Stimulated activated CD4-positive, alpha-beta T cell treated with anti-CD3 and anti-CD28 coated beads, TNF-alpha, amount 100 ng/mL, for 1 hour (primary cell): ENCODE results near the gene NOP14.

Experiments
- DNase-seq, 3 donors: peaks; one replicate each; pipeline ENCODE4 v3.0.0-alpha.2; 2020; ENCODE audit warnings: low read depth in 3 of 3, low spot score in 1 of 3

Gene NOP14

DNA sequence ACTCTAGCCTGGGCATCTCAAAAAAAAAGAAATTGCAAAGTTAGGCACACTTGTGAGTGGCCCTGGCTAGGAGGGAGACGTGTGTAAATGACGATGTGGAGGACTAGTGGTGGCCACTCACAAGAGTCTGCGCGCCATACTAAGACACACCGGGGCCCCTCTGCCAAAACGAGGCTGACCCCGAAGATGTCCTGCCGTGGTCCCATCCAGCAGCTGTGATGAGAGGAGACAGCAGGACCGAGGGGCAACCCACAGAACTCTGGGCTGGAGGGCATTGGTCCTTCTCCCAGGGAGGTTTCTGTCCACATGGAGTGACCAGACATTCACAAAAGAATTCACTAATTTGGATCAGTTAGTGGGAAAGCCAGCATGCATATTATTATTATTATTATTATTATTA is 47.4 kb downstream of the NOP14 start:
- DNase-seq, result no peak

DNA sequence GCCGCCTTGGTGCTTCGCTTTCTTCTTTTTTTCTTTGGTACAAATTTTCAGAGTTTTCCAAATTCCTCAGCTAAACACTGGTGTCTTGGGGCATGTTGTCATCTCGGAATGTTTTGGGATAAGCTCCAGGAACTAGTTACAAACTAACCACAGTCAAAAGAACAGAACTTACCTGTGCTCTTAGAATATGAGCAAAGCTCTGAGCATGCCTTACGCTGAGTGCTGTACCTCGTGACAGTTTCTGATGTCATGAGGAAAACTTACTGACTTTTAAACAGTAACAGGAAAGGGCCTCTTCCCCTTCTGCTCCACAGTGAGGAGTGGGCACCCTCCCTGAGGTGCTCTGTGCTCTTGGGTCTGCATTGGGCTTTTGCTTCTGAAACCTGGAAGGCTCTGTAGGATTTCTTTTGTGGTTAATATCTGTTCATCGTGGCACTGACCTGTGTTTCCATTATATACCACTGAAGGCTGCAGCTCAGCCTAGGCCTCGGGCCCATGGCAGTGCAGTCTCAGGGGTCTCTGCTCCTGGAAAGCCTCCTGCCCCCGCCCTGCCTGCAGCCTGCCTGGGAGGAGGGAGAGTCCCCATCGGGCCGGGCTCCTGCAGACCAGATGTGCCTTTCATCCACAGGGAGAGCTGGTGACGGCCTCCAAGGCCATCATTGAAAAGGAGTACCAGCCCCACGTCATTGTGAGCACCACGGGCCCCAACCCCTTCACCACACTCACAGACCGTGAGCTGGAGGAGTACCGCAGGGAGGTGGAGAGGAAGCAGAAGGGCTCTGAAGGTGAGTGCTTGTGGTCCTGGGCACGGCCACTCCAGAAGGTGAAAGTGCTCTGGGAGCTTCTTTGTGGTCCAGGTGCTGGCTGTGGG is 48.7 kb downstream of the NOP14 start:
- DNase-seq, result no peak

DNA sequence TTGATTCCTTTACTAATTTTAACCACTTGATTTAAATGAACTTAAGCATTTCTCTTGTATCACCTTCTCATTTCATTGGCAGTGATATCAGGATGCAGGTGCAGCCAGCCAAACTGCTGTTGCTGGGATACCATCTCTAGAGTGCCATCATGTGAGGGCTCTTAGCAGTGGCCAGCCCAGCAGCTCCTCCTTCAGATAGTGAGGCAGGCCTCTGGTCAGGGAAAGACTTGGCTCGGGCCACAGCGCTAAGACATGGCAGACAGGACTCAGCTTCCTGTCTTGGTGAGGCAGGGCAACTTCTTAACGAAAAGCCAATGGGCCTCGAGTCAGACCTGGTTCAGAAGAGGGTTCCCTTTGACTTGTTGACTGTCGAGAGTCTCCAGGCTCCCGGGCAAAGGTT is 50.0 kb downstream of the NOP14 start:
- DNase-seq, result no peak

DNA sequence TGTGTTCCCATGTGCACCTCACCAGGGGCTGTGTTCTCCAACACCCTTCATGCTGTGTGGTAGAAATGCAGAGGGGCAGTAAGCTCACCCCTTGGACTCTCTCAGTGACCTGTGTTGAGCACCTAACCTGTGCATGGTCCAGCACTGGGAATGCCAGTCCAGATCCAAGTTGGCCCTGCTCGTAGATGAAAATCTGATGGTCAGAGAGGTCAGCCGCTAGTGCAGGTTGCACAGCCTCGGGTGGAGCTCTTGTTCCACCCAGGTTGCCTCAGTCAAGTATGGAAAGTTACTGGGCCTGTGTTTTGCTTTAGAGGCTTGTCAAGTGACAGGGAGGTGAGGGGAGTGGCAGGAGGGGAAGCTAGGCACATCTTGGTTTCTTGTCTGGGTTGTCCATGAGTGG is 51.3 kb downstream of the NOP14 start:
- DNase-seq, result no peak

DNA sequence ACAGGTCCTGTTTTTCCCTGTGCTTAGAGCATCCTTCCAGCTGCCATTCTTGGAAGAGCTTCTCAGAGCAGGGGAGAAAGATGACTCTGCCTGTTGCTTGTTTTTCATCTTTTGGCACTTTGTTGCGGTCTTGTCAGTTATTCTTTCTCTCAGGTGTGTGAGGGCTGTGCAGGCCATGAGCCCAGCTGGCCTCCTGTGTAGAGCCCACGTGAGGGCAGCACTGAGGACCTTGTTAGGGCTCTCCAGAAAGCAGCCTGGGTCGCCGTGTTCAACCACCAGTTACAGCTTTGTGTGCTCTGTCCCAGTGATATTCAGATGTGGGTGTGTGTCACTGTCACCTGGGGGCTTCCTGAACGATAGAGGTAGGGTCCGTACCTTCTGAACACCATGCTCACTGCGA is 52.8 kb downstream of the NOP14 start:
- DNase-seq, result no peak

DNA sequence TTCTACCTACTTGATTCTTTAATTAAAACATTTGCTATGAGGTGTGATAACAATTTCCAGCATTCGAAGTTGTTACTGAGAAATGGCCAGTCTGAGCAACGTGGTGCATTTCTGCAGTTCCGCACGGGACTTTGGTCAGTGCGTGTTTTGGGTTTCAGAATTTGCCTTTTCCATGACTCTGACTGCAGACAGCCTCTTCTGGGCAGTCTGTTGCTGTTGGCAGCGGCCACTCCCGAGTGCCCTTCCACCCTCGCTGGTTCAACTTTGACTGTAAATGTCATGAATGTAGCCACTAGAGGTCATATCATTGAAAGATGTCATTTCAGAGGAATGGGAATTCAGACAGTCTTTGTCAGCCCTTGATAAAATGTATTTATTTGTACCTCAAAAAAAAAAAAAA is 53.6 kb downstream of the NOP14 start:
- no peak for DNase-seq

DNA sequence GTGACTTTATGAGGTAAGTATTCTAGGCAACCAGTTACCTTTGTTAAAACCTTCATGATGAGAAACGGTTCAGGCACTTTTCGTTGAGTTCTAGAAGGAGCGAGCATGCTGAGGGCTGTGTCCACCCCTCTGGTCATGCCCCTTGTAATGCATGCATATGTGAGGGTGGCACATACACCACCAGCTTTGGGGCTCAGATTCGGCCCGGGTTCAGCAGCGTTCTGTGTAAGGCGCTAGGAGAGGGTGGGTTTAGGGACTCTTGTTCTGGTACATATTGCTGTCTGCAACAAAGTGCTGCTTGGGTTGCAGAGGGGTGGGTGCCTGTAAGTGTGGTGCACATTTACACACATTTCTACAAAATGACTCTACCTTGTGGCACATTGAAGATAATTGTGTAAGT is 54.5 kb downstream of the NOP14 start:
- DNase-seq, result no peak

DNA sequence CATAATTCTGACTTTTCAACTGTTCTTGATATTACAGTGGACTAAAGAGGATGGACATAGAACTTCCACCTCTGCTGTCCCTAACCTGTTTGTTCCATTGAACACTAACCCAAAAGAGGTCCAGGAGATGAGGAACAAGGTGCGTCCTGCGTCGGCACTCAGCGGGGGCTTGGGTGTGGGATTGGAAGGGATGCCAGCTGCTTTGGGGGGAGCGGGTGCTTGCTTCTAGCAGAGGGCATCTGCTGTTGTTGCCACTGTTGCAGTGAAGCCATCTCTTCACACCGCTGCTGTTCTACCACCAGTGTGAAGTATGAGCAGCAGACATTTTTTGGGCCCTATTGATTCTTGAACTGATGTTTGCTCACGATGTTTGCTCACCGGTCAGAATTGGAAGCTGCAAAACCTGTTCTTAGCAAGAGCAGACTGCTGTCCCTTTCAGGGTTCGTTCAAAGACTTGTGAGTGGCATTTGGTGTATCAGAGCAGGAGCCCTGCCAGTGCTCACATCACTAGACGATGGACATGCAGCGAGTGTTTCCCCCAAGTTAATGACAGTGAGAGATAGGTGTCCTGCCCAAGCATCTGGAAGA is 55.4 kb downstream of the NOP14 start:
- DNase-seq, result no peak

DNA sequence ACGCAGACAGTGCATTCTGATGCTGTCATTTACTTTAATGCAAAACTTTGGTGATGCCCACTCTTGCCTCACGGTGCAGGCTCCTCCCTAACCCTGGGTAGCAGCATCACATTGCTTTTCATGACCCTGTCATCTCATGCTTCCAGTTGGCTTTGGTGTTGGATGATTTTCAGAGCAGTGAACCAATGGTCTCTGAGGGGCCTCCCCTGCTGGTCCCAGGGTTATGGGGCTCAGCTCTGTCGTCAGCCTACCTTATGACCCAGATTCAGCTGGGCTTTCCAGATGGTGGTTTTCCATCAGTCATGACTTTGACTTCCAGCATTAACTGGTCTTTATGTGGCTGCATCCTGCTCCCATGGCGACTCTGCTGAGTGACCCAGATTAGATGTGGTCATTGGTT is 56.0 kb downstream of the NOP14 start:
- DNase-seq, result no peak

DNA sequence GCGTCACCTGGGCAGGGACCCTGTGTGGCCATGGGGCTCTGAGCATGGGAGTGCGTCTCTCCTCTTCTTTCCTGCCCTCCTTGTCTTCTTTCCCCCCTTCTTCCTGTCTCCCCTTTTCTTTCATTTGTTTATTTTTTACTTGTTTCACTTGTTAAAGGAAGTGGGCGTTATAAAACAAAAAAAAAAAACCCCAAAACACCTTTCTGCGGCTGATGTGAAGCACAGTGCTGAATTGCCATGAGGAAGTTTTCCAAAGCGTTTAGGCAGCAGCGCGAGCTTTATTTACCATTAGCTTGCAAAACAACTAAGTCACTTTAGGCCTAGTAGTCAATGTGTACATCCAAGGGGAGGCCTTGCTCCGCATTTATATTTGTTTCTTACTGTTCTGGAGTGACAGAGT is 57.0 kb downstream of the NOP14 start:
- no peak for DNase-seq

DNA sequence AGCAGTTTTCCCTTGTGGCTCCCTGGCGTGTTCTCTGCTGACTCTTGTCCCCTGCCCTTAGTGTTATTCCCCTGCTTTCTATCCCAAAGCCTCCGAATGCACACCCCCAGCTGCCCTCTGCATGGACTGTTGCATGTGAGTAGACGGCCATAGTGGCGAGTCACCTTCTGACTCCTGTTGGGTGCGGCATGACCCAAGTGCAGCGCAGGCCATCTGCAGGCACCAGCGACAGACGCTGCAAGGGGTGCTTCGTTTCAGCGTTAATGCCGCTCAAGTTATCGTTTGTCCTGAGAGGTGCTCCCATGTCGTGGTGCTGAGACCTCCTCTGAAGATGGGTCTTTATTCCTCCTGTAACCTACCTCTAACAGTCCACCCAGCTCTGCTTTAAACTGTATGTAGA is 57.7 kb downstream of the NOP14 start:
- no peak for DNase-seq

DNA sequence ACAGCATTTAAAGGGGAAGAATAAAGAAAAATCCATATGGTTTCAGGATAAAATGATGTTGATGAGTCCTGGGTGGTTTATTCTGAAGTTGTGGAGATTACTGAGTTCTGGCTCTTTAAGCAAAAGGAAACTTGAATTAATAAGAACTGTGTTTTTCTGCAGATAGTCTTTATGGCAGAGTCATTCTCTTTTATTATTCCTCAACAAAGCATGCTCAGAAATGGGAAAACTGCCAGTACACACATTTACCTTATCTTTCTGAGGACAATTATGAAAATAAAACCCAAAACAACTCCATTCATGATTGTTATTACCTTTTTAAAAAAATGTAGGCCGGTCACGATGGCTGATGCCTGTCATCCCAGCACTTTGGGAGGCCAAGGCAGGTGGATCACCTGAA is 61.1 kb downstream of the NOP14 start:
- DNase-seq, result no peak

DNA sequence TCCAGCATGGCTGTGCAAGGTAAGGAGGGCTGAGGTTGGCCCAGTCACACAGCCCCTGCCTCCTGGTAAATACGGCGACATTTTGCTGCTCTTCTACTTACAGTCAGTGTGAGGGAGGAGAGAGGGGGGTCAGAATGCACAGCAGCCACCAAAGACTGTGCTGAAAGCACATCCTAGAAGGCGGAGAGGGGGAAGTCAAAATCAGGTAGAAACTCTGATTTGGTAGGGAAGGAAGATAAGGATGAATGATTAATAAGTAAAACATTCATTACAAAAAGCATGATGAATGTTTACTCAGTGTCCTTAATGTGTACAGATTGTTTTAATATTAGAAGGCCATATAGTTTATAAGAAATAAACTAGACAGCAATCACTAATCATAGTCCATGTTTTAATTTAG is 62.0 kb downstream of the NOP14 start:
- no peak for DNase-seq

DNA sequence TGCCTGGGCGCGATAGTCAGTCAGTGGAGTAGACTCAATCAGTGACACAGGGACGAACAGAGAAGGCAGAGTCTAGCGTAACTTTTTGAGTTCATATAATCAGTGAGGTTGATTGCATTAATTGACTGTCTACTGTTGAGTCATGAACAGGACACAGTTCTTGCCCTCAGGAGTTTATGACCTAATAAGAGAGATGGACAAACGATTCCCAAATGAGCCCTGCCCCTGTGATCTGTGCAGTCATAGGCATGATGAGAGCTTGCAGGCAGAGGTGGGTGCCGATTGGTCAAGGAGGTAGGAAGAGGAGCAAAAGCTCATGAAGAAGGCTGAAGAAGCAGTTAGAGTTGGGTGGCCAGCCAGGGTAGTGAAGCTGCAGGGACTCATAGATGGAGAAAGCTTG is 62.5 kb downstream of the NOP14 start:
- no peak for DNase-seq

DNA sequence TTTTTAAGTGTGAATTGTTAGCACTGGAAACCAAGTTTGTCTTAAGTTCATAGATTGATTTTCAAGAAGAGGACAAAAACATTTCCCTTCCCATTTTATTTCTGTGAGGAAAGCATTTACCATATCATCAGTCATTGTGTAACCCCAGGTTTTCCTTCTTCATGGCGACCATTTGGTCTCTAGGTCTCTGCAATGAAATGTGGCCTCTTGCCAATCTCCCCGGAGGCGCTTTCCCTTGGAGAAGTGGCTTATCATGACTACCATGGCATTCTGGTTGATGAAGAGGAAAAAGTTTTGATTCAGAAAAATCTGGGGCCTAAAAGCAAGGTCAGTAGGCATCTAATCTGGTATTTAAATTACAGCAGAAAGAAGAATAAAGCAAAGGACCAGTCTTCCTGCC is 65.2 kb downstream of the NOP14 start:
- no peak for DNase-seq

DNA sequence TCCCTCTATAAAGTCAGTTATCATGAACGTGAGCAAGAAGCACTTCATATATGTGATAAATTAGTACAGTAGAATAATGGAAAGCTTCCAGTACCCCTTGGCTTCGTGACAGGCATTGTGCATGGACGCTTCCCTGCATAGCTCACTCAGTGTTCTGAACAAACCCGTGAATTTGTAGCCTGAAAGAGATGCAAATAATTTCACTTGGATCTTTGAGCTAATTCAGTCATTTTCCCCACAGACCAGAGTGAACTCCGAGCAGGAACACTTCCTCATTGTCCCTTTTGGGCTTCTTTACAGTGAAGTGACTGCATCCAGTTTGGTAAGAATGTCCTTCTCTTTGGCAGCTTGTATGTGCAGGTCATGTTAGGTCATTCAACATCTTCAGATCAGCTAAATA is 69.4 kb downstream of the NOP14 start:
- DNase-seq, result no peak

DNA sequence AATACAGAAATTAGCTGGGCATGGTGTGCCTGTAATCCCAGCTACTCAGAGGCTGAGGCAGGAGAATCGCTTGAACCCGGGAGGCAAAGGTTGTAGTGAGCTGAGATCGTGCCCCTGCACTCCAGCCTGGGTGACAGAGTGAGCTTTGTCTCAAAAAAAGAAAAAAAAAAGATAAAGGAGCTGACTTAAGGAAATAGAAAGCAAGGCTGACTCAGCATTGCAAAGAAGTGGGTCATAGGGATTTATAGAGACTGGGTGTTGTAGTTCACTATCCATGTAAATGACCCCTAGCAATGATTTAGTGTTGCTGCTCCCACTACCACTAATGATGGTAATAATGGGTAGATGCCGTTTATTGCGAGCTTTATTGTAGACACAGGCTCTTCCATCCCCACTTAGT is 71.9 kb downstream of the NOP14 start:
- DNase-seq, result no peak

DNA sequence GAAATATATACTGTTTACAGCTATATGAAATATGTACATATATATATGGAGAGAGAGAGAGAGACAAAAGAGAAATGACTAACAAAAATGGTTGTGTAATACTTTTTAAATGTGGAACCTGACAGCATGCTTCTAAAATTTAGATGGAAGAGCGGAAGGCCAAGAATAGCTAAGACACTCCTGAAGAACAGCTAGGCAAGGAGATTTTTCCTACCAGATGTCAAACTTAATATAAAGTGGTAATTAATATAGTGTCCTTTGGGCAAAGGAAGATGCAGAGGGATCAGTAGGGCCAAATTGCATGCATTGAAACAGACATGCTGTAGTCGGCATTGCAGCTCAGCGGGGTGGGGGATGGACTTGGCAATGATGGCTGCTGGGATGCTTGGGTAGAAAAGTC is 74.3 kb downstream of the NOP14 start:
- DNase-seq, result no peak
